Epithelial cell of esophagus (primary cell): Measurements from ENCODE around the gene CADPS.

Experiments used
- DNase-seq: peaks from one replicate; pipeline ENCODE4 v3.0.0; 2010; ENCODE audit warnings: low read depth
- H3K4me3 ChIP-seq: 2 replicates; pipeline ENCODE4 v1.5.1; 2011; ENCODE audit warnings: mild to moderate bottlenecking, low read length, control low read depth
- TF ChIP-seq, protein P1 (sequence below): IDR thresholded peaks from 2 replicates; pipeline ENCODE4 v1.5.1; 2011; ENCODE audit warnings: low read depth, mild to moderate bottlenecking, low read length, control low read depth, inconsistent platforms; ENCODE audit not compliant: insufficient read depth; ENCODE audit errors: missing control alignments

Gene CADPS

DNA sequence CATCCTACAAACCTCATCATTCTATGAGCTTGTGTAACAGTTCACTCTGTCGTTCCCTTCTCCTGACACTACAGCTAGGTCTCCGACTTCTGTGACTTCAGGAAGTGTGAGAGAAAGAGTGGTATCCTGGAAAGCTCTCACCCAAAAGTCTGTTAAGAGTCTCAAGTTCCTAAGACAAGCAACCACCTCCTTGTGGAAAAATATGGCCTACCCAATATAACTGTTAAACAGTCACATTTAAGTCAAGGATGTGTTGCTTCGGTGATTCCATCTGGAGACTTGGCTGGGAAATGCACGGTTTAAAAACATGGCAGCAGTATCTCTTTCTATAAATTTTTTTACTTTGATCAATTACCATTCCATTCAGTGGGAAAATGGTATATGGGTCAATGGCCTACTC lies 515.7 kb downstream of the CADPS start:
- H3K4me3 ChIP-seq: no peak overlapping the region
- DNase-seq: no peak
- TF ChIP-seq, protein P1, sequence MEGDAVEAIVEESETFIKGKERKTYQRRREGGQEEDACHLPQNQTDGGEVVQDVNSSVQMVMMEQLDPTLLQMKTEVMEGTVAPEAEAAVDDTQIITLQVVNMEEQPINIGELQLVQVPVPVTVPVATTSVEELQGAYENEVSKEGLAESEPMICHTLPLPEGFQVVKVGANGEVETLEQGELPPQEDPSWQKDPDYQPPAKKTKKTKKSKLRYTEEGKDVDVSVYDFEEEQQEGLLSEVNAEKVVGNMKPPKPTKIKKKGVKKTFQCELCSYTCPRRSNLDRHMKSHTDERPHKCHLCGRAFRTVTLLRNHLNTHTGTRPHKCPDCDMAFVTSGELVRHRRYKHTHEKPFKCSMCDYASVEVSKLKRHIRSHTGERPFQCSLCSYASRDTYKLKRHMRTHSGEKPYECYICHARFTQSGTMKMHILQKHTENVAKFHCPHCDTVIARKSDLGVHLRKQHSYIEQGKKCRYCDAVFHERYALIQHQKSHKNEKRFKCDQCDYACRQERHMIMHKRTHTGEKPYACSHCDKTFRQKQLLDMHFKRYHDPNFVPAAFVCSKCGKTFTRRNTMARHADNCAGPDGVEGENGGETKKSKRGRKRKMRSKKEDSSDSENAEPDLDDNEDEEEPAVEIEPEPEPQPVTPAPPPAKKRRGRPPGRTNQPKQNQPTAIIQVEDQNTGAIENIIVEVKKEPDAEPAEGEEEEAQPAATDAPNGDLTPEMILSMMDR: no peak

DNA sequence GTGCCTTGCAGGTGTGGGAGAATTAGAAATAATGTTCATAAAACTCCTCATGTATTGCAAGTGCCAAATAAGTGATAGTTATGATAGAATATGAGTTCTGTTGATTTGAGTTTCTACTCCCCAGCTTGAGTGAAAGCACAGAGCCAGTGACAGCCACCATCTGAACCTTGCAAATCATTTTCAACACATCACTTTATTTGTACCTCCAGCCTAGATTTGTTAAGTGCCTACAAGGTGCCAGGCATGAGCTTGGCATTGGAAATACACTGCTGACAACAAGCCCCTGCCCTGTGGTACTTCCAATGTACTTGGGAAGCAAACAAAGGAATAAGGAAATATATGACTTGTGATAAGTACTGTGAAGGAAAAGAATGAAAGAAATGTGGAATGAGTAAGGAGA lies 518.9 kb downstream of the CADPS start:
- no peak for DNase-seq
- no peak overlapping the region for H3K4me3 ChIP-seq
- TF ChIP-seq, protein P1: no peak

DNA sequence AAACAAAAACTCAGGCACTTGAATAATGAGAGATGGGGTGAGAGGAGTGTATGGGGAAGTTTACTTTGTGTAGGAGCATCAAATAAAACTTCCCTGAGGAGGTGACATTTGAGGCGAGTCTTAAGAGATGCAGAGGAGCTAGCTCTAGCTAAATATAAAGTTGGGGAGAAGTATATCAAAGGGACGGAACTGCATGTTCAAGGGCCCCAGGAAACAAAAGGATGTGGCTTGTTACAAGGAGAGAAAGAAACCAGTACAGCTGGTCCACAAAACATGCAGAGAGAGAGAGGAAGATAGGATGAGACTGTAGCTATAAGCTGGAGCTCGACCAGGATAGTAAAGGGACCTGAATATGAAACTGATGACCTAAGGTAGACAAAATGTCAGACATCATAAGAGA lies 519.5 kb downstream of the CADPS start:
- no peak overlapping the region for H3K4me3 ChIP-seq
- TF ChIP-seq, protein P1: no peak
- no peak for DNase-seq
